Cardiac fibroblast (primary cell): ENCODE results near the gene OPCML.

Experiments used
- DNase-seq, 2 donors: peaks; one replicate each; pipeline versions ENCODE4 v3.0.0 to v3.0.0-alpha.2; 2010; ENCODE audit warnings: low read depth in 2 of 2
- H3K4me3 ChIP-seq, 2 donors: replicated peaks in 1 of 2; 1 replicate in 1 of 2; 2 replicates in 1 of 2; pipeline ENCODE4 v1.5.1; 2011; ENCODE audit warnings: low read depth in 2 of 2, low read length in 2 of 2, mild to moderate bottlenecking in 2 of 2, moderate library complexity in 1 of 2
- TF ChIP-seq, protein P1 (sequence below): IDR thresholded peaks from one replicate; pipeline ENCODE4 v1.5.1; 2011; ENCODE audit warnings: low read depth, mild to moderate bottlenecking, low read length, inconsistent platforms

The OPCML gene

DNA sequence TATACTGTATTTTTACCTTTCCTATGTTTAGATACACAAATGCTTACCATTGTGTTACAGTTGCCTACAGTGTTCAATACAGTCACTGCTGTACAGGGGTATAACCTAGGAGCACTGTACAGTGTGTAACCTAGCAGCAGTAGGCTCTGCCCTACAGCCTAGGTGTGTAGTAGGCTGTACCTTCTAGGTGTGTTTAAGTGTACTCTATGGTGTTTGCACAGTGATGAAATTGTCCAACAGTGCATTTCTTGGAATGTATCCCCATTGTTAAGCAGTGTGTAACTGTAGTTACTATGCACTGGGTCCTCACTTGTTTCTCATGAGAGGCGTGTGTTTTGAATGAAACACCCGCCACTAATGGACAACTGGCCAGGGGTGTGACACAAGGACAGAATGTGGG is 269.0 kb downstream of the OPCML start:
- H3K4me3 ChIP-seq, result no peak overlapping the region
- DNase-seq, result no peak
- TF ChIP-seq, protein P1, sequence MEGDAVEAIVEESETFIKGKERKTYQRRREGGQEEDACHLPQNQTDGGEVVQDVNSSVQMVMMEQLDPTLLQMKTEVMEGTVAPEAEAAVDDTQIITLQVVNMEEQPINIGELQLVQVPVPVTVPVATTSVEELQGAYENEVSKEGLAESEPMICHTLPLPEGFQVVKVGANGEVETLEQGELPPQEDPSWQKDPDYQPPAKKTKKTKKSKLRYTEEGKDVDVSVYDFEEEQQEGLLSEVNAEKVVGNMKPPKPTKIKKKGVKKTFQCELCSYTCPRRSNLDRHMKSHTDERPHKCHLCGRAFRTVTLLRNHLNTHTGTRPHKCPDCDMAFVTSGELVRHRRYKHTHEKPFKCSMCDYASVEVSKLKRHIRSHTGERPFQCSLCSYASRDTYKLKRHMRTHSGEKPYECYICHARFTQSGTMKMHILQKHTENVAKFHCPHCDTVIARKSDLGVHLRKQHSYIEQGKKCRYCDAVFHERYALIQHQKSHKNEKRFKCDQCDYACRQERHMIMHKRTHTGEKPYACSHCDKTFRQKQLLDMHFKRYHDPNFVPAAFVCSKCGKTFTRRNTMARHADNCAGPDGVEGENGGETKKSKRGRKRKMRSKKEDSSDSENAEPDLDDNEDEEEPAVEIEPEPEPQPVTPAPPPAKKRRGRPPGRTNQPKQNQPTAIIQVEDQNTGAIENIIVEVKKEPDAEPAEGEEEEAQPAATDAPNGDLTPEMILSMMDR, result no peak

DNA sequence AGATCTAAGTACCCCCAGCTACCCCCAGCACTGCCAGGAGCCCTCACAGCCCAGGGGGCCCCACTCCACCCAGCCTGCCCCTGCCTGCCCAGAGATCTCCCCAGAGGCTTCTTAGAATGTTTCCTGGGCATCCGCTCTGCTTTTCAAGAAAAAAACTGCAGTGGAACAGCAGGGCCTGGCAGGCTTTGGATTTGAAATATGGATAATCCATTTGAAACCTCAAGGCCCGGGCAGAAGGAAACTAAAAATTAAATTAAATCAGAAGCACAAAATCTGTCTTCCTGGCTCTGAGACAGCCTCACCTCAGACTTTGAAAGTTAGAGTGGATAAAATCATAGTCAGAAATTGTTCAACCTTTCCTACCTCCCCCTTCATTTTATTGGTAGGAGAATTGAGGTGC is 273.6 kb downstream of the OPCML start:
- no peak for DNase-seq
- H3K4me3 ChIP-seq, result no peak overlapping the region
- TF ChIP-seq, protein P1, result no peak

DNA sequence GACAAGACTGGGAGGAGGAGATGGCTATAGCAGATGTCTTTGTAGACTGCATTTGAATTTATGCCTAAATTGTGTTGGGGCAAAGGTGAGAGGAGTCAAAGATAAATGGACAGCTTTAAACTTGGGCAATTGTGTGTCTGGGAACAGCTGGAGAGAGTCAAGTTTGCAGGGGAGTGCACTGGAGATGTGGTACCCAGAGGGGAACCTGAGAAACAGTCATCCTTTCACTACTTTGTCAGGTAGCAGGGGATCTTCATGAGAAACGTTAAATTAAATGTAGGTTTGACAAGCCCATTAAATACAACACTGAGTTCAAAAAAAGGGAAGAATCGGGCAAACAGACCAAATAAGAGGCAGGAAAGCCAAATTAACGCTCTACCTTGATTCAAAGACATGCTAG is 277.7 kb downstream of the OPCML start:
- TF ChIP-seq, protein P1, result no peak
- DNase-seq, result no peak
- H3K4me3 ChIP-seq, result no peak overlapping the region

DNA sequence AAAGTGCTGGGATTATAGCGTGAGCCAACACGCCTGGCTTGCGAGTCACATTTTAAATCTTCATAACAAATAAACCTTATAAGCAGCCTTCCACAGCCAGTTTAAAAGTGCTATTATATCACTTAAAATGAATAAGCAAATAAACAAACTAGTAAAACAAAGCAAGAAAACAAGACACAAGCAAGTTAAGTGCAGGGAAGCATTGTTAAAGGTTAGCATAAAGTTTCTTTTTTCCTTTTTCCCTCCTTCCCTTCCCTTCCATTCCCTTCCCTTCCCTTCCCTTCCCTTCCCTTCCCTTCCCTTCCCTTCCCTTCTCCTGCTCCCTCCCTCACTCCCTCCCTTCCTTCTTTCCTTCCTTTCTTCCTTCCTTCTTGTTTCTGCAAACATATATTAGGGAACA is 278.7 kb downstream of the OPCML start:
- no peak overlapping the region for H3K4me3 ChIP-seq
- DNase-seq, result no peak
- TF ChIP-seq, protein P1, result no peak

DNA sequence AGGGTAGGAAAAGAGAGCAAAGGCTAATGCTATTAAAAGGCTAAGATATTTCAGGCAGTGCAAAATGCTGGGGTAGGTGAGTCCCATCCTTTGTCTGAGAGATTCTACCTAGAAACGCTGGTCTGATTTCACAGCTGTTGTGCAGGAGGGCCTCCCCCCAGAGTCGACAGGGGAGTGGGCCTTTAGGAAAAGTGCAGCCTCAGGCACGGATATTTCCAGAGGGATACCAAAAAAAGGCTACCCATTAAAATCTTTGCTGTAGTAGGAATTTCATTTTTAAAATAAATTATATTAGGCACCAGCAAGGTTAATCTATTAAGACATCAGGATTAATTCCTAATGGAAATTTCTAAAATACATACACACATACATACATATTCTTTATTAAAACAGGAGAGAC is 280.5 kb downstream of the OPCML start:
- H3K4me3 ChIP-seq, result no peak overlapping the region
- TF ChIP-seq, protein P1, result no peak
- DNase-seq, result no peak

DNA sequence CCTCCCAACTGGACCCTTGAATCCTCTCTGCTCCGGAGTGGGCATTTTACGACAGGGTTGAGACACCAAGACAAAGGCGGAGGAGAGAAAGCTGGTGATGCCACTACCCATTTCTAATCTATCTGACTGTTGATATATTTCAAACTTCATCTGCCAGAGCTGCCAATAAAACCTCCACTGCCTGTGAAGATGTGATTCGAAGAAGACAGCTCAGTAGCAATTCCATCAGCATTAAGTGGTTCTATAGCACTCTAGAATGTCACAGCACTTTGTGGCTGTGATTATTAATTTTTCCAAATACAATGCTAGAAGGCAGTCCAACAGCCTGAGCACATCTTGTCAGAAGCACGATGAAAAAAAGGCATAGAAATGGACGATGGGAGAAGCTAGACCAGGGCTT is 282.8 kb downstream of the OPCML start:
- no peak overlapping the region for H3K4me3 ChIP-seq
- TF ChIP-seq, protein P1, result no peak
- no peak for DNase-seq

DNA sequence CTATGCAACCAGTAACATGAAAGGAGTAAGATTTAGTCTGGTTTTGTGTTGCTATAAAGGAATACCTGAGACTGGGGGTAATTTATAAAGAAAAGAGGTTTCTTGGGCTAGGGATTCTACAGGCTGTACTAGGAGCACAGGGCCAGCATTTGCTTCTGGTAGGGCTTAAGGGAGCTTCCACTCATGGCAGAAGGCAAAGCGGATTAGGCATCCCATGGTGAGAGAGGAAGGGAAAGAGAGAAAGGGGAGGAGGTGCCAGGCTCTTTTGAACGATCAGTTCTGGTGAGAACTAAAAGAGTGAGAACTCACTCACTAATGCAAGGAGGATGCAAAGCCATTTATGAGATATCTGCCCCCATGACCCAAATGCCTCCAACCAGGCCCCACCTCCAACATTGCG is 283.2 kb downstream of the OPCML start:
- TF ChIP-seq, protein P1, result no peak
- DNase-seq, result no peak
- H3K4me3 ChIP-seq, result no peak overlapping the region
